Transverse colon (tissue), 1 donor: ENCODE results near the gene PLA2G15.

Experiments used
- EP300 ChIP-seq: sonication (generic); formaldehyde crosslinking; IDR thresholded peaks from one replicate; pipeline ENCODE4 v1.6.1; 2017; ENCODE audit warnings: antibody characterized with exemption, low read depth
- POLR2A ChIP-seq: fragments of 450-650 bp; IDR thresholded peaks from one replicate; pipeline ENCODE4 v1.6.1; 2016; ENCODE audit warnings: antibody characterized with exemption, mild to moderate bottlenecking, moderate library complexity

DNA sequence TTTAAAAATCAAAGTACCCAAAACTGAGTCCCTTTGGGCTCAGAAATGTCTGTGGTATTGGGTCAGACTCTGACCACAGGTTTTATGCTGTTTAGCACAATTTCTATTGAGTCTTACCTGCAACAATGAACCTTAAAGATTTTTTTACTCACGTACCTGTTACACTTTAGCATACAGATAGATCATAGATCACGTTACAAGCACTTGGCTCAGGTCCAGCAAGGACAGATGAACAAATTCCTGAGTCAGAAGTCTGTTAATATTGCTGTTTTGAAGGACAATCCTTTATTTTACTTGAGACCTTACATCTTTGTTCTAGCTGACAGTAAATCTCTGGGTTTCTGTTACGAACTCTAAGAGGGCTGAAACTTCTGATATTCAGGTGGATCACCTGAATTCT lies 52.7 kb downstream of the PLA2G15 start:
- TF ChIP-seq POLR2A (no peak), EP300 (no peak)
